Activated gamma-delta T cell treated with anti-CD3 and anti-CD28 coated beads, Interleukin-2, amount 50 U/mL, for 16 hours (primary cell): ENCODE measurements around the gene CKAP5.

ENCODE experiments used
- DNase-seq: peaks from one replicate; pipeline ENCODE4 v3.0.0-alpha.2; 2020; ENCODE audit warnings: low read depth

CKAP5 gene

GRCh38 chr11:46698597-46698996, 147.5 kb downstream of the CKAP5 start:
- no peak for DNase-seq

GRCh38 chr11:46697723-46698122, 148.4 kb downstream of the CKAP5 start:
- DNase-seq, result no peak

- no peak for DNase-seq
Measured at GRCh38 chr11:46697303-46697702, 148.8 kb downstream of the CKAP5 start.

GRCh38 chr11:46696212-46696558, 149.9 kb downstream of the CKAP5 start:
- no peak for DNase-seq

- no peak for DNase-seq
Measured at GRCh38 chr11:46695345-46696211, 150.5 kb downstream of the CKAP5 start.

- DNase-seq, result no peak
Measured at GRCh38 chr11:46694607-46695006, 151.5 kb downstream of the CKAP5 start.

GRCh38 chr11:46694072-46694471, 152.0 kb downstream of the CKAP5 start:
- DNase-seq, result no peak

- no peak for DNase-seq
Measured at GRCh38 chr11:46693597-46694012, 152.5 kb downstream of the CKAP5 start.
